NCI-H1417 (cell line): ENCODE measurements around the gene PGBD4.

Source experiments
- DNase-seq, 3 experiments: peaks; one replicate each; lab custom pipeline; 2025; lab: John Stamatoyannopoulos, UW

The PGBD4 gene

DNA sequence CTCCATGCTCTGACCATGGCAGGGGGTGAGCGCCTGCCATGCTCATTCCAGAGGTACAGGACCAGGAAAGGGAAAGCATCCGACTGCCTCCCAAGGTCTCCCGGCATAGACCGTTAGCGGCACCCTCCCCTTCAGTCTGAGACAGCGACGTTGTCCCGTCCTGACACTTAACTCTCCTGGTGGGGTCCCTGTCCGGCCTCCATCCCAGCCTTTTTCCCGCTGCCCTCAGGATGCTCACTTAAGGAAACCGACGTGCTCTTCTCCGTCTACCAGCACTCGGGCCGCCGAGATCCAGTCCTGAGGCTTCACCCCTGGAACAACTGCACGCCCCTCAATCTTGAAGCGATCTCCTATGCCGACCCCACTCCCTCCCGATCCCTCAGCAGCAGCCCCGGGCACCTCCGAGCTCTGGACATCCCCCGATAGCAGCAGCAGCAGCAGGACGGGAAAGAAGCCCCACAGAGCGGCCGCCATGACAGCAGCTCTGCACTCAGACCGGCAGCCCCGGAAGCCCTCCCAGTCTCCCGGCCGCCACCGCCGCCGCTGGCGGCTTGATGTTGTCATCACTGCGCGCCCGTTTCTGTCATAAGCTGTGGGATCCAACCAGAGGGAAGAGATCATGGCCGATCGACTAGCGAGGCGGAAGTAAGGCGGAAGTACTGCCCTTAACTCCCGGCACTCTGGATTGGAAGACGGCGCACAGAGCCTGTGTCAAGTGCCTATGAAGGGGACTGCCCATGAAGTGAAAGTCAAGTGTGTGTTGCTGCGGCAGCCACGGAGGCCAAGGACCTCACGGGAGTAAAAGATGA, at the start of gene PGBD4, which contains the start of gene EMC7:
TSS of gene PGBD4 (plus strand) at position 718 of the 809 bp plus-strand sequence. CDS start 449 bp downstream, outside the sequence.
TSS of gene EMC7 (minus strand) at position 497 of the 809 bp plus-strand sequence. CDS start at position 474, 23 bp downstream.
- DNase-seq, result peak; percentile 95 to 100 (median 98)

DNA sequence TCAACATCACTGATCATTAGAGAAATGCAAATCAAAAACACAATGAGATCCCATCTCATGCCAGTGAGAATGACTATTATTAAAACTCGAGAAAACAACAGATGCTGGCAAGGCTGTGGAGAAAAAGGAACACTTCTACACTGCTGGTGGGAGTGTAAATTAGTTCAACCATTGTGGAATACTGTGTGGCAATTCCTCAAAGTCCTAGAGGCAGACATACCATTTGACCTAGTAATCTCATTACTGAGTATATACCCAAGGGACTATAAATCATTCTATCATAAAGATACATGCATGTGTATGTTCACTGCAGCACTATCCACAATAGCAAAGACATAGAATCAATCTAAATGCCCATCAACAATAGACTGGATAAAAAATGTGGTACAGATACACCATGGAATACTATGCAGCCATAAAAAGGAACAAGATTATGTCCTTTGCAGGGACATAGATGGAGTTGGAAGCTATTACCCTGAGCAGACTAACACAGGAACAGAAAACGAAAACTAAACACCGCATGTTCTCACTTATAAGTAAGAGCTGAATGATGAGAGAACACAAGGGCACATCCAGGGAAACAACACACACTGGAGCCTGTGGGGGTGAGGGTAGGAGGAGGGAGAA, 47.7 kb upstream of the PGBD4 start:
- DNase-seq, result no peak

DNA sequence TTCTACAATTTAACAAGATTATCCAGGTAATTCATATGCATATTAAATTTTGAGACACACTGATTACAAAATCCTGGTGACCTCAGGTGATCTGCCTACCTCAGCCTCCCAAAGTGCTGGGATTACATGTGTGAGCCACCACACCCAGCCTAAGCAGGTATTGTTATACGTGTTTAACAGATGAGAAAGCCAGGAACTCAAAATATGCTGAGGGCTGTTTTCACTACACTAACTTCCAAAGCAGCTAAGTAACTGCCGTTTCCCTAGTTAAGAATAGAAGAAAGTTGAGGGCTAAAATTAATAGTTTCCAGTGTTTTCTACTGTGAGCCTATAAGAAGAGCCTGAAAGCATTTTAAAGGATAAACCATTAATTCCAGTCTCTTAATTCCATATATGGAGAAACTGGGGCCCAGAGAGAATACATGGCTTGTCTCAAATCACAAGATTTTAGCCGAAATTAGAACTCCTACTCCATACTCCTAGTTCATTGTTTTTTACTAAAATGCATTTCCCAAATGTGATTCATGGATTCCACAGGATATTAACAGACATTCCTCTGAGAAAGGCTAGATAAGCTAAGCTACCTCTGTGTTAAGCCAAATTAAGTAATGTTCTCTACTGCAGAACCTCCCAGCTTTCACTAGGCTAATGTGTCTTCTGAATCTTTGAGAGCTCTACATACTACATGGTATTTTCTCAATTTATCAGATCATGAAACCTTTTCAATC, 45.9 kb upstream of the PGBD4 start:
- DNase-seq, result no peak

DNA sequence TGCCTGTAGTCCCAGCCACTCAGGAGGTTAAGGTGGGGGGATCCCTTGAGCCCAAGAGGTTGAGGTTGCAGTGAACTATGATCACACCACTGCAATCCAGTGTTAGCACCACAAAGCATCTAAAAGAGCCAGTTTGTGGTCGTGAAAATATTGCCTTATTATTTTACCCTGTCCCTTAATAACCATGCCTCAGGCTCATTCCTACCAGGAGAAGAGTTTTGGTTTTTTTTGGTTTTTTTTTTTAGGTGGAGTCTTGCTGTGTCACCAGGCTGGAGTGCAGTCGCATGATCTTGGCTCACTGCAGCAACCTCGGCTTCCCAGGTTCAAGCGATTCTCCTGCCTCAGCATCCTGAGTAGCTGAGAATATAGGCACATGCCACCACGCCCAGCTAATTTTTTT, 45.0 kb upstream of the PGBD4 start:
- no peak for DNase-seq

DNA sequence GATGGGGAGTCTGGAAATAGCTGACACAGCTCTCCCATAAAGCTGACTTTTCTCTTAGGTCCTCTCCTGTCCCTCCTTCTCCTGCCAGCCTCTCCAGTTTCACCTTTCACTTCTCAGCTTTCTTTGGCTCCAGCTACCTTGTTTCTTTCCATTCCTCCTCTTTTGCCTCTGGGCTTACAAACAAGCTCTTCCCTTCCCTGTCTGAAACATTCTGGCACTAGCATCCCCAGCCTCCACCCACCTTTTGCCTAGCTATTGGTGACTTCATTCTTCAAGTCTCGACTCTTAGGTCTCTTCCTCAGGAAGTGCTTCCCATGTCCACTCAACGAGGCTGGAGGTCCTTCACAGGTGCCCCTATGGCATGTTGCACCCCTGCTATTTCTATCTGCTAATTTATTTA, 42.4 kb upstream of the PGBD4 start:
- DNase-seq, result no peak

DNA sequence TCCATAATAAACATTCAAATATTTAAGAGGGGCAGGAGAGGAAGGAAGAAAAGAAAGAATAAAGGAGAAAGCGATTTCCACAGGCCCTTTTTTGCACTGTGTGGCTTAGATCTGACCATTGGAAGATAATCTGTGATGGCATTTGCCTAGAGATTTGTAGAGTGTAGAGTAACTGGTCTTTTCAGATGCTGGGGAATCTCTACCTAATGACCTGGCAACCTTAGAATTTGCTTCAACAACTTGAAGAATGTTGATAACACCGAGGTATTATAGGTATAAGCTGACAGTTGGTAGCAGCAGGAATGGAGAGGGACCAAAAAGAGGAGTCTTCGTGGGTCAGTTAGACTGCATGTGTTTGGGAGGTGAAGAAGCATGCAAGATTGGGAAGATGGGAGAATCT, 41.9 kb upstream of the PGBD4 start:
- DNase-seq, result no peak

DNA sequence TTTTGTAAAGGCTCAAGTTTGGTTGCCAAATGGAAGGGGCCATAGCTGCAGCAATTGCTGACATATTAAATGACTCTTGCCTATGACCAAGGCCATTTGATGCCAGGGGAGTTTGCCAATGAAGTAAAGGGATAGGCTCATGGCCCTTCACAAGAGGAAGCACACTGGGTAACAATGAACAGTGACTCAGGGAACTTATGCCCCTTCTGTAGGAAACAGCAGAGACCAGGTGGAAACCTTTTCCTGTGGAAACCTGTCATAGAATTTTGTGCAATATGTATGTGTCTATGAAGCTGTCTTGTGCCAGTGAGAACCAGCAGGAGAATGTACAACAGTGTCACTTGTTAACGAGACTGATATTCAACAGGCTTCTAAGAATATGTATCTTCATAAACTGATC, 37.4 kb upstream of the PGBD4 start:
- DNase-seq, result no peak

DNA sequence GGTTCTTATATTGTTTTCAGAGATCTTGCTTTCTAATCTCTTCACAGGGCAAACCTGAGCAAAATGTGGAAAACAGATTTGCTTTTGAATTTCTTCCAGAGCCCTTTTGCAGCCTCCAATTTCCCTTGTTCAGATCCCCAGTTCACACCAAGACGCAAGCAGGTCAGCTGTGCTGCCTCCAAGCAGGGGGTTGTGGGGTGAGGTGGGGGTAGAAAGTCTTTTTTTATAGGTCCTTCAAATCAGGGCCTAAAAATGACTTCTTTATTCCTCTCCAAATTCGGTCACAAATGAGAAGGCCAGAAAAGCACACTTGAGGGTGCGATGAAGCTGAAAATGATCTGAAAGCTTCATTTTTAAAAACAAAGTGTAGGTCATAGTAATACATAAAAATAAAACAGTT, 36.6 kb upstream of the PGBD4 start:
- peak in 2 of 3 experiments; percentile 6 to 61 for DNase-seq

DNA sequence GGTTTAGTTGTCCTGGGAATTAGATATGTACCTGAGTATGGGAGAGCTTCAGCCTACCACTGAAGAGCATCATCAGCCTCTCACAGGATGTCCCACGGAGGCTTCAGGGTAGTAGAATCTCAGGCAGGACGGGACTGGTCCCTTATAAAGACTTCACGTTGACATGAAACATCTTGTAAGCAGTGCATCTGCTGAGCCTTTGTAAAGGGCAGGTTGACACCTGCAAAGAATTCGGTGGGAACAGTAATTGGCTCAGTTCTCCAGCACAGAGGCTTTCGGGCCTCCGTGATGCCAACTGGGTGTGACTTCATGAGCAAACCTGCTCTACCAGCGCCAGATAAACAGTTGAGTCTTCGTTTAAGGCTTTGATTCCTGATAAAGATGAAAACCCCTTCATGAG, 35.9 kb upstream of the PGBD4 start:
- no peak for DNase-seq

DNA sequence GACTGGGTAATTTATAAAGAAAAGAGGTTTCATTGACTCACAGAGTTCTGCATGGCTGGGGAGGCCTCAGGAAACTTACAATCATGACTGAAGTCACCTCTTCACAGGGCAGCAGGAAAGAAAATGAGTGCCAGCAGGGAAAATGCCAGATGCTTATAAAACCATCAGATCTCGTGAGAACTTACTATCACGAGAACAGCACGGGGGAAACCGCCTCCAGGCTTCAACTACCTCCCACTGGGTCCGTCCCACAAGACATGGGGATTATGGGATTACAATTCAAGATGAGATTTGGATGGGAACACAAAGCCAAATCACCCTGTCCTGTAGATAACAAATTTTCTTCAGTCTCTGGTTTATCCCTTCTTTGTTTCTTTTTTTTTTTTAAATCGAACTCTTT, 31.9 kb upstream of the PGBD4 start:
- DNase-seq, result no peak

DNA sequence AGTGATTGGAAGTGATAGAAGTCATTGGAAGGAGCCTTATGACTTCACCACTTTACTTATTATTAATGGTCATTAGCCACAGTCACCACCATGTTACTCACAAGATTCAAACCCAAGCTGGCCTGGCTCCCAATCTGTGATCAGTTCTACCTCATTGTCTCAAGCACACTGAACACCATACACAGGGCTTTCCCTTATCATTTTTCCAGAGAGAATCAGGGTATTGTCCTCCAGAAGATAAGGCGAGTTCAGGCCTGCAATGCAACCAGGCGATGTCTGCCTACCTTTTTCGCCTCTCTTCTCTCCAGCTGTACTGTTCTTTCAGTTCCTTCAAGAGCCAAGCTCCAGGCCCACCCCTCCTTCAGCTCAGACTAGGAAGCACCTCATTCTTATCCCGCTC, 25.1 kb upstream of the PGBD4 start:
- DNase-seq, result no peak

DNA sequence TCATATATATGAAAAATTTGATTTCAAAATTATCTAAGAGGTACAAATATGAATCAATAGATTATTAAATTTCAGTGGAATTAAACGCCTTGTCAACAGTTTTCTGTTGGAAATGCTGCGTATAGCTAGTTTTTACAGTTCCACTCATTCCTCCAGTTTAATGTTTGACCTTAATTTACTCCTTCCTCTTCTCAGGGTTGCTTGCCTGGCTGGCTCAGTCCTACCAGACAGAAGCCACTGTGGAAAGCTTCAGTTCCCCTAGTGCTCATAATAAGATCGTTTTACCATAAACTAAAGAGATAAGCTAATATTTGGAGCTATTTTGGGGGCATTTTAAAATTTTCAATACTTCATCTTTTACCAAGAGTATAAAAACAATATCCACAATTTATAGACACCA, 23.0 kb upstream of the PGBD4 start:
- no peak for DNase-seq

DNA sequence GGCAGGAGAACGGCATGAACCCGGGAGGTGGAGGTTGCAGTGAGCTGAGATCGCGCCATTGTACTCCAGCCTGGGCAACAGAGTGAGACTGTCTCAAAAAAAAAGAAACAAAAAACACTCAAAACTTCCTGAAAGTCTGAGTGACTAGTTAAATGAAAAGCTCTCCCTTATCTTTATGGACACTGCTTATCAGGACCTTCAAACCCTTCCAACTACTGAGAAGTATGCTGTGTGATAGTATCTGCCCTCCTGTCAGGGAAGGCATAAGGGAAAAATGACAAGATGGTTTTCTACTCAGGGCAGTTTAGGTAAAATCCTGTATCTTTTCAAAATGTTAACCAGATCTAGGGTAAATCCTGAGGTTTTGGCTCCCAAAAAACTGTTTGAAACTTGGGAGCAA, 22.0 kb upstream of the PGBD4 start:
- no peak for DNase-seq

DNA sequence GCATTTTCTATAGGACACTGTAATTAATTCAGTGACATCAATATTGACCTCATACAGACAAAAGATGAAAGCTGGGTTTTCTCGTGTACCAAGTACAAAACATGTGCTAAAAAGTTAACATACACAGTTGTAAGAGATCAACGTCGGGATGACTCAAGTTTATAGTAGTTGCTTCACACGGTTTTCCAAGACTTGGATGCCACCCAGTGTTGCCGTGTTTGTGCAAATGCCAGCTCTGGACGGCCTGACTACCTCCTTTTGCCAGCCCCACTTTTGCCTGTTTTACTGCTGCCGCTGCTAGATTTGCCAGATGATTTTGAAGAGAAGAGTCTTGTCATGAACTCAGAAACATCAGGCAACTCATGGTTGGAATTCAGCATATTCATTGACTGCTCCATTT, 17.8 kb upstream of the PGBD4 start:
- no peak for DNase-seq

DNA sequence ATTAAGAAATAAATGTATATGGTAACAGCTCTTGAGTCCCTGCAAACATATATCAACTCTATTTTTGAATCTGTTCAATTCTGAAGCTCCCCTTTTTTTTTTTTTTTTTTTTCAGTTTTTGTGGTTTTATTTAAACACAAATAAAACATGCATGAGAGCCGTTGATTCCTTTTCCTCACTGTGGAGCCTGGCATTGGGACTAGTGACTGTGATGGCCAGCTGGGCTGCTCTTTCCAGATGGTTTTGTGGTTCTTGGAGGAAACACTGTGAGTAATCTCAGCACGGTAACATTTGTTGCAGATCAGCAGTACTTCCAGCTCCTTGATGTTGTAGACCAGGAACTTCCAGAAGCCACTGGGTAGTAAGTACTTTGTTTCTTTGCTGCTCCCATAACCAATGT, 16.1 kb upstream of the PGBD4 start:
- DNase-seq, result no peak

DNA sequence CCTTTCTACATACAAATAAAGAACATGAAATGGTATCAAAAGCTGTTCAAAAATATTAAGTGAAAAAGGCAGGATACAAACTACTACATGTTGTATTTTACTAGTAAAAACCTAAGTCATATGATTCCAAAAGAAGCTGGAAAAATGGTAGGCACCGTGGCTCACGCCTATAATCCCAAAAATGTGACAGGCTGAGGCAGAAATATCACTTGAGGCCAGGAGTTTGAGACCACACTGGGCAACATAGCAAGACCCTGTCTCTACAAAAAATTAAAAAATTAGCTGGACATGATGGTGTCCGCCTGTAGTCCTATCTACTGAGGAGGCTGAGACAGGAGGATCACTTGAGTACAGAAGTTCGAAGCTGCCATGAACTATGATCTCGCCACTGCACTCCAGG, 2.0 kb upstream of the PGBD4 start:
- no peak for DNase-seq

DNA sequence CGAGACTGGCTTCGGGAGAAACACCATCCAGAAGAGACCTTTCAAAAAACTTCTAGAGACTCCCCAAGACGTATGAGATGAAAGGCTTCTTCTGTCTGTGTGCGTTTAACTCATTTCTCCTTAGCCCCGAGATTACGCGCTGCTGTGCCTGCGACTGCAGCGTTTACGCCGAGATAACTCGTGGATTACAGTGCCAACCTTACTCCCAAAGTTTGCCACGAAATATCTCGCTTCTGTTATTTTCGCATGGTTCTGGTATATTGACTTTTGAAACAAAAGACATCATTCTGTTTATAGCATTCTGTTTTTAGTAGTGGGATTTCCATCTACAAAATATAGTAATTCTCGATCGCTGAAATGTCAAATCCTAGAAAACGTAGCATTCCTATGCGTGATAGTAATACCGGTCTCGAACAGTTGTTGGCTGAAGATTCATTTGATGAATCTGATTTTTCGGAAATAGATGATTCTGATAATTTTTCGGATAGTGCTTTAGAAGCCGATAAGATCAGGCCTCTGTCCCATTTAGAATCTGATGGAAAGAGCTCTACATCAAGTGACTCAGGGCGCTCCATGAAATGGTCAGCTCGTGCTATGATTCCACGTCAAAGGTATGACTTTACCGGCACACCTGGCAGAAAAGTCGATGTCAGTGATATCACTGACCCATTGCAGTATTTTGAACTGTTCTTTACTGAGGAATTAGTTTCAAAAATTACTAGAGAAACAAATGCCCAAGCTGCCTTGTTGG, 467 bp downstream of the PGBD4 start:
- no peak for DNase-seq

DNA sequence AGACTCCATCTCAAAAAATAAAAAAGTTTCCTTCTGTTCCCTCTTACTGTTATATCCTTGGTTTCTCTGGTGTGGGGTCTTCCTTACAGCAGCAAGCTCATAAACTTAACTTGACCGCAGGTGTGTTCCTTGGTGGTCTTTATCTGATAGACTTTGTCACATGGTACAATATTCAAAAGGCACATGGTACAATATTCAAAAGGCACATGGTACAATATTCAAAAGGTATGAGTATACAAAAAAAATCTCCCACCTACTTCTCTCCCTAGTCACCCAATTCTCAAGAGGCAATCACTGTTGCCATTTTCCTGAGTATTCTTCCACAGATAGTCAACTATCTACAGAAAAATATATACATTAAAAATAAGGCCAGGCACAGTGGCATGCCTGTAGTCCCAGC, 4.5 kb downstream of the PGBD4 start:
- DNase-seq, result no peak

DNA sequence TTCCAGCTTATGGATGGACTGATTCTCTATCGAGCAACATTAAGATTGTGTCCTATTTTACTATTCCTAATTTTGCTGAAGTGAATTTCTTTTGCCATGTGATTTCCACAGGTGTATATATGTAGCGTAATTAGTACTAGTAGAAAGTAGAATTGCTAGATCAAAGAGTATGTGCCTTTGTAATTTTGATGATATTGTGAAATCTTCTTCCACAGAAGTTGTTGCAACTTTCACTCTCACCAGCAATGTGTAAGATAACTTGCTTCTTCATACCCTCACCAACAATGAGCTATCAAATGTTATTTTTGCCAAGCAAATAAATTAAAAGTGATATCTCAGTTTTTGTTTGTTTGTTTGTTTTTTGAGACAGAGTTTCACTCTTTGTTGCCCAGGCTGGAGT, 5.4 kb downstream of the PGBD4 start:
- no peak for DNase-seq

DNA sequence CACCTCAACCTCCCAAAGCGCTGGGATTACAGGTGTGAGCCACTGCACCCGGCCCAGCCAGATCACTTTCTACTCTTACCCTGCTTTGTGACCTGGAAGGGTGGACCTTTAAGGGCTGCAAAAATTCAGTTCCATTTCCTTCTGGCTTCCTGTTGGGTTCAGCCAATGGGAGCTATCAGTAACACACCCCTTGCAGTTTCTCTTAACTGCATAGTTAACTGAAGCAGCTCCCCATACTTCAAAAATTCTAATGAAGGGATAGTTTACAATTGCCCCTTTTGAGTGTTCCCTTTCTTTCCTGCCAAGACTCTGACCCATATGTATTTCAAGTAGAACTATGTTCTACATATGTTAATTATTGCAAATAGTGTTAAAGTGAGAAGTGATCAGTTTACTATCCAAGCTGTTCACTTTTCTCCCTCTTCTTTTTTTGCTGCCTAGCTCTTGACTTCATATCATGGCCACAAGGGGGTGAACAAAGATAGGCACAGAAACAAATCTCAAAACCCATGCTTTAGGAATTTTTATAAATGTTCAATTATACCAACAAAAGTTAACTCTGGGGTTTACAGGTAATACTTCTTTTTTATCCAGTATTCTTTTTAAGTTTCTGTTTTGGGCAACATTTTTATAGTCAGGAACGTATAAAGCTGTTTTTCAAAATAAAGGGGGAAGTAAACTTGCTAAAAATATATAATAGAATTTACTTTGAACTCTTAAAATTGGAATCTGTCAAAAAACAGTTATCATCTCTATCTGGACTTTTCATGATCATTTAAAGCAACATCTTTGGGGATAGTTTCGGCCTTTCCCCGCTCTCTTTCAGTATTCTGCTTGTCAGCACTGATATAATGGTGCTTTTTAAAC, 8.1 kb downstream of the PGBD4 start:
- DNase-seq, result peak in 1 of 3 experiments; percentile 52

DNA sequence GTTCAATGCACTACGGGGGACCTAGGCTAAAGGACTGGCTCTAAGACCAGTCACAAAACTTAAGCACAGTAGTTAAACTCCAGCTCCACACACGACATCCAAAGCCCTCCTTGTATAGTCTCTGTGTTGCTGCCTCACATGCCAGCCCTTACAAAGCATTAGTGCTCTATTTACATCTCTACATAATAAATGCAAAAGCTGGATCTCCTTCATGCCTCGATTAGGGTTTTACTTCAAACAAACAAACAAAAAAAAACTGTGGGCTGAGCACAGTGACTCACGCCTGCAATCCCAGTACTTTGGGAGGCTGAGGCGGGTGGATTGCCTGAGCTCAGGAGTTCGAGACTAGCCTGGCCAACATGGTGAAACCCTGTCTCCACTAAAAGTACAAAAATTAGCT, 9.6 kb downstream of the PGBD4 start:
- no peak for DNase-seq
